ENCODE data around the gene ACIN1.

DNA sequence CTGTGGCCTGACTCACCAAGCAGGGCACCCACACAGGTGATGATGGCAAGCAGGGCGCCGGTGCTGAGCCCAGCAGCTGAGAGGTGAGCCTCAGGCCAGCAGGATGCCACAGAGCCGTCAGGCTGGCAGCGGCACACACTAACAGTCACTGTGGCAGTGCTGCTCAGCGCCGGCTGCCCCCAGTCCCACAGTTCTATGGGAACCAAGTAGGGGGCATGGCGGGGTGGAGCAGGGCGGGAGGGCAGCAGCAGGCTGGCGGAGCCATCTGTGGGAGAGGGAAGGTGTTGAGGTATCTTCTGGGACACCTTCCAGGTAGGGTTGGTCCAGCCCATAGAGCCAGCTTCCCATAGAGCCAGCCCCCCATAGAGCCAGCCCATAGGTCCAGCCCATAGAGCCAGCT, 45.9 kb downstream of the ACIN1 start:
- TF ChIP-seq CTCF (IDR thresholded peaks at IDR 0.05) (no peak), POLR2A (IDR thresholded peaks at IDR 0.05) (no peak)
